GM21447 (cell line): ENCODE data around the gene CECR2.

Experiments
- ATAC-seq: cut with Tn5 transposase; IDR thresholded peaks from one replicate; pipeline ENCODE4 v1.9.1; 2021; ENCODE audit not compliant: unreplicated experiment

The CECR2 gene

GRCh38 chr22:17590586-17590985 lies 221.3 kb downstream of the CECR2 start:
- ATAC-seq, result no peak

GRCh38 chr22:17592201-17592600 lies 222.9 kb downstream of the CECR2 start:
- no peak for ATAC-seq

DNA sequence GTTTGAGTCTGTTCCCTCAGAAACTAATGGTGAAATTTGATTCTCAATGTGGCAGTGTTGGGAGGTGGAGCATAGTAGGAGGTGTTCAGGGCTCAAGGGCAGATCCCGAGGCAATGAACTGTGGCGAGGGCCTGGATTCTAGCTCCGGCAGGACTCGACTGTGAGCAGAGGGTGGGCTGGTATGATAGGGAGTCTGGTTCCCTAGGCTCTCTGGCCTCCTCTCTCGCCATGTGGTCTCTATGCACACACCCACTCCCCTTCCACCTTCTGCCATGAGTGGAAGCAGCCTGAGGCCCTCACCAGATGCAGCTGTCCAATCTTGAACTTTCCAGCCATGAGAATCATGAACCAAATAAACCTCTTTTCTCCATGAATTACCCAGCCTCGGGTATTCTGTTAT lies 227.0 kb downstream of the CECR2 start:
- ATAC-seq, result no peak

- no peak for ATAC-seq
Observed at GRCh38 chr22:17597217-17597616, 228.0 kb downstream of the CECR2 start.

- ATAC-seq, result no peak
Observed at GRCh38 chr22:17598318-17598717, 229.1 kb downstream of the CECR2 start.

DNA sequence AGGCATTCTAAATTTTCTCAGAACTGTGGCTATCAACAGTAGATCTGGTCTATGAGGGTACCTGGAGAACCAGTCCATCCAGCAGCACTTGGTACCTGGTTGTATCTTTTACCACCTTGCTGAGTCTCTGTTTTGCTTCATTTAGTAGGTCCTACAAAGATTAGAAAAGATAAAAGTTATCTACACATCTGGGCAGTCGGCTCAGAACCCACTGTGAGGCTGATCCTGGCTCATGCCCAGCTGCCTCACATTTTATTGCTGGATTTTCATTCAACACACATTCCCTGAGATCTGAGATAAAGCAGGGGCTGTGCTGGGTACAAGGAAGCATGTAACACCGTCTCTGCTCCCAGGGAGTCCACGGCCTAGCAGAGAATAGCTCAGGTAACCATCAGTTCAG lies 231.8 kb downstream of the CECR2 start:
- ATAC-seq, result no peak

DNA sequence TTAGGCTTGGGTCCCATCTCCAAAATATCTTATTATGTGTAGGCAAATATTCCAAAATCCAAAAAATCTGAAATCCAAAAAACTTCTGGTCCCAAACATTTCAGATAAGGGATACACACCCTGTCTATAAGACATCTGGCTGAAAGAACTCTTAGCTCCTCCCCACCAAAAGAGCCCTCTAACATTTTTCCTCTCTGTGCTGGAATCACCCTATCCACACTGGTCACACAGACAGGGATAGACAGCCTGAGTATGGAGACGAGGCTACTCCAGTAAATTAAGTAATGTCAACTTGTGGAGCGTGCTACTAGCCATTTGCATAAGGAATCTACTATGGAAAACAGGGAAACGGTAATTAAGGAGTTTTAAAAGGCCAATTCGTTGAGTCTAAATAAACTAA lies 234.4 kb downstream of the CECR2 start:
- no peak for ATAC-seq

DNA sequence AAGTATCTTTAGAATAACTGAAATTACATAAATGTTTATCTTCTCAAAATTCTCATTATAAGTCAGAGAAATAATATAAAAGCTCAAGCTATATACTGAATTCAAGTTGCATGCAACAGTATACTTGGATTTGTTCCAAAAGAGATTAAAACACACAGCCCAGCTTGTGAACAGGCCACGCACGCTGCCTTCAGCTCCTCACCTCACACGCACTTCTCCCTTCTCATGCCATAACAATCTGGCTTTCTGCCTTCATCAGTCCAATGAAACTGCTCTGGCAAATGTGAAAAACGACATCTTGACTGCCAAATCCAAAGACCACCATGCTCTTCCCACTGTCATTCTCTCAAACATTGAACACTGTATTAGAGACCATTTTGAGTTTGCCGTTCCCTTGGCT lies 237.2 kb downstream of the CECR2 start:
- ATAC-seq, result no peak
